ENCODE data around the gene CPT1B. TPM values are rescaled to one million over a fixed set of nuclear protein-coding genes. Genes with fewer than 3 reads are reported as not detected.

CPT1B gene
- total RNA-seq, 2 experiments from 2014 or later: 59.1 to 68.3 TPM

- H3K4me1 ChIP-seq (ENCODE audit: insufficient read depth, low read length): peaks cover 8% of the 10 kb centered on the region
- H3K4me3 ChIP-seq (ENCODE audit: low read length): no peak overlapping the region
- POLR2A ChIA-PET: no interaction called here
- intact Hi-C loops (cut with DNase I, micrococcal nuclease): no loop called here
- peaks cover 51% of the 10 kb centered on the region for H3K36me3 ChIP-seq (ENCODE audit: insufficient read depth, low read length)
- H3K27ac ChIP-seq (ENCODE audit: low read depth in 1 of 2, low read length in 2 of 2): no peak overlapping the region
- CTCF ChIA-PET: interaction anchor here (1.6 to 2.0 kb wide), 2 partner anchors 10 to 47 kb away, joined by 4 to 5 read pairs; partner anchors contain the start of gene SYCE3
- ATAC-seq (ENCODE audit: poor library complexity): no peak
- no peak for DNase-seq
- H3K27ac Mint-ChIP-seq: no peak overlapping the region
- no peaks in the 10 kb centered on the region for H3K27me3 ChIP-seq (ENCODE audit: control insufficient read depth in 1 of 2, insufficient read depth in 2 of 2, low read length in 2 of 2)
- H3K4me1 Mint-ChIP-seq (ENCODE audit: low read depth): no peaks in the 10 kb centered on the region
- H3K36me3 Mint-ChIP-seq (ENCODE audit: low read depth): peaks cover 48% of the 10 kb centered on the region
- TF ChIP-seq CTCF (IDR thresholded peaks at IDR 0.05): no peak
- H3K27me3 Mint-ChIP-seq: no peaks in the 10 kb centered on the region
- H3K9me3 ChIP-seq (ENCODE audit: control insufficient read depth in 1 of 2, insufficient read depth in 1 of 2, low read length in 2 of 2): no peaks in the 10 kb centered on the region
- H3K9me3 Mint-ChIP-seq: no peaks in the 10 kb centered on the region
- H3K4me3 Mint-ChIP-seq: no peak overlapping the region
Measured at GRCh38 chr22:50572965-50573364, 5.3 kb downstream of the CPT1B start.

GRCh38 chr22:50571264-50572175 is 6.7 kb downstream of the CPT1B start:
- Mint-ChIP-seq H3K27me3 (no peaks in the 10 kb centered on the region), H3K9me3 (no peaks in the 10 kb centered on the region), H3K4me1 (ENCODE audit: low read depth) (no peaks in the 10 kb centered on the region), H3K27ac (no peak overlapping the region), H3K36me3 (ENCODE audit: low read depth) (peaks cover 48% of the 10 kb centered on the region), H3K4me3 (no peak overlapping the region)
- ChIA-PET POLR2A (no interaction called here), CTCF (interaction anchor here (2.0 kb wide), 1 partner anchor 9 kb away, joined by 4 read pairs; the partner anchor contains the start of gene SYCE3)
- no peak overlapping the region for H3K27ac ChIP-seq (ENCODE audit: low read depth in 1 of 2, low read length in 2 of 2)
- H3K4me1 ChIP-seq (ENCODE audit: insufficient read depth, low read length): no peaks in the 10 kb centered on the region
- H3K4me3 ChIP-seq (ENCODE audit: low read length): no peak overlapping the region
- TF ChIP-seq CTCF (IDR thresholded peaks at IDR 0.05): no peak
- no peak for DNase-seq
- no peaks in the 10 kb centered on the region for H3K9me3 ChIP-seq (ENCODE audit: control insufficient read depth in 1 of 2, insufficient read depth in 1 of 2, low read length in 2 of 2)
- no peak for ATAC-seq (ENCODE audit: poor library complexity)
- H3K36me3 ChIP-seq (ENCODE audit: insufficient read depth, low read length): peaks cover 48% of the 10 kb centered on the region
- H3K27me3 ChIP-seq (ENCODE audit: control insufficient read depth in 1 of 2, insufficient read depth in 2 of 2, low read length in 2 of 2): no peaks in the 10 kb centered on the region
- intact Hi-C loops (cut with DNase I, micrococcal nuclease): no loop called here

GRCh38 chr22:50570861-50571260 is 7.4 kb downstream of the CPT1B start:
- Mint-ChIP-seq H3K4me1 (ENCODE audit: low read depth) (no peaks in the 10 kb centered on the region), H3K27me3 (no peaks in the 10 kb centered on the region), H3K36me3 (ENCODE audit: low read depth) (peaks cover 43% of the 10 kb centered on the region), H3K27ac (no peak overlapping the region), H3K4me3 (no peak overlapping the region), H3K9me3 (no peaks in the 10 kb centered on the region)
- H3K36me3 ChIP-seq (ENCODE audit: insufficient read depth, low read length): peaks cover 43% of the 10 kb centered on the region
- intact Hi-C loops (cut with DNase I, micrococcal nuclease): no loop called here
- H3K27ac ChIP-seq (ENCODE audit: low read depth in 1 of 2, low read length in 2 of 2): no peak overlapping the region
- H3K9me3 ChIP-seq (ENCODE audit: control insufficient read depth in 1 of 2, insufficient read depth in 1 of 2, low read length in 2 of 2): no peaks in the 10 kb centered on the region
- ATAC-seq (ENCODE audit: poor library complexity) (no peak), DNase-seq (no peak)
- CTCF ChIA-PET: no interaction called here
- no peaks in the 10 kb centered on the region for H3K27me3 ChIP-seq (ENCODE audit: control insufficient read depth in 1 of 2, insufficient read depth in 2 of 2, low read length in 2 of 2)
- TF ChIP-seq CTCF (IDR thresholded peaks at IDR 0.05): no peak
- H3K4me3 ChIP-seq (ENCODE audit: low read length): no peak overlapping the region
- H3K4me1 ChIP-seq (ENCODE audit: insufficient read depth, low read length): no peaks in the 10 kb centered on the region
- POLR2A ChIA-PET: no interaction called here

Measured in CD4-positive, alpha-beta T cell (primary cell).